NT2/D1 (cell line): Measurements from ENCODE around the gene TEX22.

Experiments
- SUZ12 ChIP-seq: IDR thresholded peaks from 2 replicates; pipeline ENCODE4 v1.6.1; 2011; ENCODE audit not compliant: insufficient read length, insufficient read depth; ENCODE audit errors: extremely low read depth
- YY1 ChIP-seq: IDR thresholded peaks from 2 replicates; pipeline ENCODE4 v1.6.1; 2011; ENCODE audit not compliant: insufficient read length, insufficient read depth
- ZNF274 ChIP-seq: IDR thresholded peaks from 2 replicates; pipeline ENCODE4 v1.6.1; 2011; ENCODE audit warnings: mild to moderate bottlenecking, low read depth, low read length

DNA sequence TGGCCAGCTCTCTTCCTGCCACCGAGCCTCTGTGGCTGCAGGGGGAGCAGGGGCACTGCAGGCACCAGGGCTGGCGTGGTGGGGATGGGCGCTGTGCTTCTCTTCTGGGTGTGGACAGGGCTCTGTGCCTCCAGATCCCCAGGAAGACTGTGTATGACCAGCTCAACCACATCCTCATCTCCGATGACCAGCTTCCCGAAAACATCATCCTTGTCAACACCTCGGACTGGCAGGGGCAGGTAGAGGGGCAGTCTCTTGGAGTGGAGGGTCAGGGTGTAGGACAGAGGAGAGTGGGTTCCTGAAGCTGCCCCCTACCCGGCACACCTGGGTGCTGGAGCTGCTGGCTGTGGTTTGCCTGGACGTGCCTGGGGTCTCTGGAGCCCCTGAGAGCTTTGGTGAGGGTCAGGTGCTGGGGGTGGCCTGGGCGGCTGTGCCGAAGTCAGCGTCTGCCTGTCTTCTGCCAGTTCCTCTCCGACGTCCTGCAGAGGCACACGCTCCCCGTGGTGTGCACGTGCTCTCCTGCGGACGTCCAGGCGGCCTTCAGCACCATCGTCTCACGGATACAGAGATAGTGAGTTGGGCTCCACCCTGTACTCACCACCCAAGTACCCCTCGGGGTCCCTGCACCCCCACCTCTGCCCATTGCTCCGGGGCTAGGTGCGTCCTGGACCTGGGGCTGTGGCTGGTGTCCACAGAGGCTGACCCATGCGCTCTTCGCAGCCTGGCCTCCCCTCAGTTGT lies 15.8 kb upstream of the TEX22 start:
- no peak for TF ChIP-seq YY1
- TF ChIP-seq ZNF274 = no peak
- TF ChIP-seq SUZ12 = no peak
